MCF 10A (cell line): ENCODE data around the gene SMPDL3B. TPM values are rescaled to one million over a fixed set of nuclear protein-coding genes. Genes with fewer than 3 reads are reported as not detected.

Experiments
- BruUV-seq: library from RNA; stranded (reverse); fragments of 400-500 nt; replicated peaks from 2 replicates; lab custom pipeline; 2021; lab: Mats Ljungman, UMichigan
- CTCF ChIA-PET: fragments of 300-600 bp; sonication (Branson Sonifier 250); formaldehyde crosslinking; extraction: SDS; loops from one replicate; lab custom pipeline; 2021; ENCODE audit warnings: antibody characterized with exemption, inconsistent platforms; lab: Yijun Ruan, JAX
- POLR2A ChIA-PET: fragments of 300-600, 350-650 bp; sonication (Branson Sonifier 250); formaldehyde crosslinking; extraction: SDS; loops from one replicate; lab custom pipeline; 2020; ENCODE audit warnings: antibody characterized with exemption, inconsistent platforms; lab: Yijun Ruan, JAX
- DNase-seq: peaks from one replicate; pipeline ENCODE4 v3.0.0-alpha.2; 2018; ENCODE audit not compliant: unreplicated experiment
- H3K27ac Mint-ChIP-seq: one replicate; pipeline ENCODE4 v1.8.0; 2022; ENCODE audit warnings: mild to moderate bottlenecking, low read depth, mixed read lengths; ENCODE audit not compliant: unreplicated experiment
- H3K27me3 Mint-ChIP-seq: one replicate; pipeline ENCODE4 v1.8.0; 2022; ENCODE audit warnings: mixed read lengths; ENCODE audit not compliant: insufficient read depth, unreplicated experiment
- H3K36me3 Mint-ChIP-seq: one replicate; pipeline ENCODE4 v1.8.0; 2022; ENCODE audit warnings: mild to moderate bottlenecking, moderate library complexity, mixed read lengths; ENCODE audit not compliant: insufficient read depth, unreplicated experiment
- H3K4me1 Mint-ChIP-seq: one replicate; pipeline ENCODE4 v1.8.0; 2022; ENCODE audit warnings: mixed read lengths; ENCODE audit not compliant: insufficient read depth, unreplicated experiment
- H3K4me3 Mint-ChIP-seq: one replicate; pipeline ENCODE4 v1.8.0; 2022; ENCODE audit warnings: mild to moderate bottlenecking, moderate library complexity, mixed read lengths; ENCODE audit not compliant: unreplicated experiment
- H3K9me3 Mint-ChIP-seq: one replicate; pipeline ENCODE4 v1.8.0; 2022; ENCODE audit warnings: mixed read lengths; ENCODE audit not compliant: unreplicated experiment
- CTCF ChIP-seq: fragments of 200-600 bp; IDR thresholded peaks from one replicate; pipeline ENCODE4 v1.8.0; 2022; ENCODE audit warnings: antibody characterized with exemption, mild to moderate bottlenecking; ENCODE audit not compliant: unreplicated experiment
- intact Hi-C: fragments of 100-400 bp; cut with micrococcal nuclease; formaldehyde crosslinking; loops from 2 replicates; pipeline ENCODE4 v1.14.1; 2022
- total RNA-seq: library from RNA; stranded (reverse); gene quantifications from 2 replicates; pipeline ENCODE4 v1.2.3, GENCODE V29; 2022

The SMPDL3B gene
- total RNA-seq, 1 experiment from 2014 or later, result 4.0 TPM

- Mint-ChIP-seq H3K9me3 (no peaks in the 10 kb centered on the region), H3K27ac (peak overlapping the region; percentile 43), H3K36me3 (peaks cover 43% of the 10 kb centered on the region), H3K27me3 (no peaks in the 10 kb centered on the region), H3K4me1 (peaks cover 31% of the 10 kb centered on the region), H3K4me3 (no peak overlapping the region)
- intact Hi-C loops, result no loop called here
- DNase-seq, result peak; percentile 60
- no peak for TF ChIP-seq CTCF
- BruUV-seq, result no TSS peak
- ChIA-PET POLR2A (interaction anchor here (0.6 to 1.4 kb wide), 4 partner anchors 9 to 111 kb away, joined by 3 to 7 read pairs (median 3); partner anchors contain the start of gene XKR8), CTCF (interaction anchor here (0.7 kb wide), 1 partner anchor 21 kb away, joined by 5 read pairs; no protein-coding TSS in a partner anchor)
These were observed 33.9 kb downstream of the SMPDL3B start for GRCh38 chr1:27968692-27969091.

GRCh38 chr1:27970401-27970800 lies 35.6 kb downstream of the SMPDL3B start:
- Mint-ChIP-seq H3K27me3 (no peaks in the 10 kb centered on the region), H3K4me1 (peaks cover 31% of the 10 kb centered on the region), H3K4me3 (no peak overlapping the region), H3K27ac (no peak overlapping the region), H3K36me3 (peaks cover 44% of the 10 kb centered on the region), H3K9me3 (no peaks in the 10 kb centered on the region)
- POLR2A ChIA-PET, result interaction anchor here (0.6 to 3.4 kb wide), 3 partner anchors 9 to 37 kb away, joined by 3 to 21 read pairs (median 6); partner anchors contain the start of gene XKR8
- CTCF ChIA-PET, result interaction anchor here (0.6 to 1.3 kb wide), 4 partner anchors 10 to 137 kb away, joined by 3 to 4 read pairs (median 3); partner anchors contain the start of gene XKR8
- no TSS peak for BruUV-seq
- no peak for TF ChIP-seq CTCF
- no peak for DNase-seq
- intact Hi-C loops, result no loop called here

DNA sequence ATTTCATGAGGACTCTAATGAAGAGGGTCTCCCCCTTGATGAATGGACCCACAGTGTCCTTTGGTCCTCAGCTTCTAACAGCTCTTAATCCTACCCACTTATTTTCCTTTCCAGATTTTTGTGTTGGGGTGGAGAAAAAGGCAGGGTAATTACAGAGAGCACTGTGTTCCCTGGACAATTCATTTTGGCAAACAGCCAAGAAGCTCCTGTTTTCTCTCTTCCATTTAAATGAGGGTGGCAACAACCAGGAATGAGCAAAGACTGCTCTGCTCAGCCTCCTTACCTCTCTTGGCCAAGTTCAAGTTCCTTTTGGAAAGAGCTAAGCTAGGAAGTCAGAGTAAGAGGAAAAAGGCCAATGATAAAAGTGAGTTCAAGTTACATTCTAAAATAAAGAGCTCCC lies 36.9 kb downstream of the SMPDL3B start:
- Mint-ChIP-seq H3K27ac (peak overlapping the region; percentile 55), H3K9me3 (no peaks in the 10 kb centered on the region), H3K4me1 (peaks cover 28% of the 10 kb centered on the region), H3K4me3 (no peak overlapping the region), H3K36me3 (peaks cover 43% of the 10 kb centered on the region), H3K27me3 (no peaks in the 10 kb centered on the region)
- TF ChIP-seq CTCF, result no peak
- DNase-seq, result peak; percentile 19
- intact Hi-C loops, result no loop called here
- no TSS peak for BruUV-seq
- ChIA-PET CTCF (interaction anchor here (0.6 to 1.0 kb wide), 6 partner anchors 10 to 671 kb away, joined by 3 to 6 read pairs (median 4); no protein-coding TSS in a partner anchor), POLR2A (interaction anchor here (0.6 to 3.4 kb wide), 8 partner anchors 8 to 422 kb away, joined by 3 to 21 read pairs (median 4); partner anchors contain the start of gene XKR8)

DNA sequence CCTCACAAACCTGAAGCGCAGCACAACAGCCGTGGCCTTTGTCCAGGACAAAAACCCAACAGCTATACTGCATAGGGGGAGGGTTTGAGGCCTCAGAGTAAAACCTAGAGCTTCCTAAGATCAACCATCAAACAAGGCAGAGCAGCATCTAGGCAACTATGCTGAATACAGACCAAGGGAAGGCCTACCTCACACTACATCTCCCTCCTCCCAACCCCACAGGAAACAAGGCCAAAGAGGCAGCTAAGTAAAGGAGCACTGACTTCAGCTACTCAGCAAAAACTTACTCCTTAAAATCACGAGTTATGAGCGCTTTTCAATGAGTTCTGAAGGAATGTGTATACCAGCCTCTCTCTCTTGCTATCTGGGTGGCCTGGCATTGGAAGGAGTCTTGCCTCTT lies 37.3 kb downstream of the SMPDL3B start:
- Mint-ChIP-seq H3K9me3 (no peaks in the 10 kb centered on the region), H3K36me3 (peaks cover 47% of the 10 kb centered on the region), H3K4me1 (peaks cover 25% of the 10 kb centered on the region), H3K4me3 (no peak overlapping the region), H3K27ac (peak overlapping the region; percentile 55), H3K27me3 (no peaks in the 10 kb centered on the region)
- intact Hi-C loops, result no loop called here
- BruUV-seq, result no TSS peak
- ChIA-PET POLR2A (interaction anchor here (0.6 to 3.4 kb wide), 8 partner anchors 8 to 421 kb away, joined by 3 to 21 read pairs (median 4); partner anchors contain the start of gene XKR8), CTCF (interaction anchor here (0.6 to 0.9 kb wide), 5 partner anchors 9 to 303 kb away, joined by 3 to 6 read pairs (median 4); no protein-coding TSS in a partner anchor)
- DNase-seq, result no peak
- no peak for TF ChIP-seq CTCF
